Hematopoietic multipotent progenitor cell treated with erythropoietin and hydrocortisone succinate and interleukin-3 and kit ligand, for 4 days (in vitro differentiated cells): ENCODE results near the gene PCP2.

Source experiments
- DNase-seq: peaks from one replicate; pipeline ENCODE4 v3.0.0-alpha.2; 2015

Gene PCP2

GRCh38 chr19:7596211-7596937 is 37.1 kb downstream of the PCP2 start:
- no peak for DNase-seq

GRCh38 chr19:7595466-7596133 is 37.9 kb downstream of the PCP2 start, which contains the start of gene CAMSAP3:
Gene CAMSAP3 (plus strand): TSS chr19:7595863. CDS start chr19:7596003, 140 bp downstream.
- peak; percentile 47 for DNase-seq

- DNase-seq: no peak
These were observed 43.3 kb downstream of the PCP2 start for GRCh38 chr19:7590256-7590655.

- no peak for DNase-seq
These were observed 43.7 kb downstream of the PCP2 start for GRCh38 chr19:7589822-7590221.

GRCh38 chr19:7582446-7582845 is 51.1 kb downstream of the PCP2 start:
- no peak for DNase-seq
